ENCODE data around the gene SPOCK1. TPM values are rescaled to one million over a fixed set of nuclear protein-coding genes. Genes with fewer than 3 reads are reported as not detected.

Gene SPOCK1
- total and polyA plus RNA-seq, 2 experiments from 2014 or later = 8.2 to 10.5 TPM

GRCh38 chr5:137333475-137333874 lies 165.7 kb downstream of the SPOCK1 start (continued):
- no peak for TF ChIP-seq ZNF462 (CRISPR knock-in tag; IDR thresholded peaks at IDR 0.05)
- TF ChIP-seq POLR2AphosphoS5 (IDR thresholded peaks at IDR 0.05; ENCODE audit: low read depth) = no peak
- TF ChIP-seq REST (IDR thresholded peaks at IDR 0.05; ENCODE audit: unreplicated experiment) = no peak
- no peak for TF ChIP-seq EZH2phosphoT487 (IDR thresholded peaks at IDR 0.05; ENCODE audit: unreplicated experiment)
- TF ChIP-seq STAT1 (IDR thresholded peaks at IDR 0.05; ENCODE audit: unreplicated experiment) = no peak
- no peak for TF ChIP-seq EZH2 (IDR thresholded peaks at IDR 0.05; ENCODE audit: low read depth, unreplicated experiment)
- no peak for TF ChIP-seq JUNB (IDR thresholded peaks at IDR 0.05; ENCODE audit: unreplicated experiment)

Measured in GM23338 (cell line).